Measurements from ENCODE around the gene FBXO46.
A peak's percentile ranks its signal among the peaks of the same experiment; 100 is the strongest.

GRCh38 chr19:45691516-45692186, 39.0 kb downstream of the FBXO46 start, which contains the start of gene SNRPD2:
- TF ChIP-seq GABPA (IDR thresholded peaks at IDR 0.05 in 1 of 2, conservative IDR thresholded peaks at IDR 0.05 in 1 of 2) (peak; percentile 89 to 97), CTCF (IDR thresholded peaks at IDR 0.05; ENCODE audit: low read depth, low read length, missing input control) (no peak), ATF3 (IDR thresholded peaks at IDR 0.05) (no peak), JUND (IDR thresholded peaks at IDR 0.05) (no peak), RXRA (IDR thresholded peaks at IDR 0.05) (no peak), TAF1 (conservative IDR thresholded peaks at IDR 0.05) (no peak), YY1 (IDR thresholded peaks at IDR 0.05) (no peak), RAD21 (IDR thresholded peaks at IDR 0.05) (no peak), HNF4A (conservative IDR thresholded peaks at IDR 0.05) (no peak), SP1 (IDR thresholded peaks at IDR 0.05) (no peak), FOXA1 (IDR thresholded peaks at IDR 0.05) (no peak), MAX (IDR thresholded peaks at IDR 0.05) (no peak)

All from liver (tissue), 3 donors.